Nephron progenitor cell (in vitro differentiated cells): Measurements from ENCODE around the gene TARBP2.

Experiments
- DNase-seq: peaks from one replicate; pipeline ENCODE4 v3.0.0; 2021
- H3K27ac Mint-ChIP-seq: 2 replicates; pipeline ENCODE4 v1.8.0; 2021; ENCODE audit warnings: mild to moderate bottlenecking, moderate library complexity, mixed read lengths
- H3K27me3 Mint-ChIP-seq: 2 replicates; pipeline ENCODE4 v1.8.0; 2021; ENCODE audit warnings: mild to moderate bottlenecking, low read depth, mixed read lengths; ENCODE audit not compliant: poor library complexity
- H3K36me3 Mint-ChIP-seq: 2 replicates; pipeline ENCODE4 v1.8.0; 2021; ENCODE audit warnings: low read depth, mixed read lengths
- H3K4me1 Mint-ChIP-seq: 2 replicates; pipeline ENCODE4 v1.8.0; 2021; ENCODE audit warnings: mixed read lengths
- H3K4me3 Mint-ChIP-seq: 2 replicates; pipeline ENCODE4 v1.8.0; 2021; ENCODE audit warnings: mild to moderate bottlenecking, moderate library complexity, mixed read lengths
- H3K9me3 Mint-ChIP-seq: 2 replicates; pipeline ENCODE4 v1.8.0; 2021; ENCODE audit warnings: mild to moderate bottlenecking, moderate library complexity, mixed read lengths
- TF ChIP-seq, protein P1 (sequence below): fragments of 200-600 bp; sonication (generic); IDR thresholded peaks from 2 replicates; pipeline ENCODE4 v1.5.0; 2021; ENCODE audit warnings: antibody characterized with exemption

The TARBP2 gene

DNA sequence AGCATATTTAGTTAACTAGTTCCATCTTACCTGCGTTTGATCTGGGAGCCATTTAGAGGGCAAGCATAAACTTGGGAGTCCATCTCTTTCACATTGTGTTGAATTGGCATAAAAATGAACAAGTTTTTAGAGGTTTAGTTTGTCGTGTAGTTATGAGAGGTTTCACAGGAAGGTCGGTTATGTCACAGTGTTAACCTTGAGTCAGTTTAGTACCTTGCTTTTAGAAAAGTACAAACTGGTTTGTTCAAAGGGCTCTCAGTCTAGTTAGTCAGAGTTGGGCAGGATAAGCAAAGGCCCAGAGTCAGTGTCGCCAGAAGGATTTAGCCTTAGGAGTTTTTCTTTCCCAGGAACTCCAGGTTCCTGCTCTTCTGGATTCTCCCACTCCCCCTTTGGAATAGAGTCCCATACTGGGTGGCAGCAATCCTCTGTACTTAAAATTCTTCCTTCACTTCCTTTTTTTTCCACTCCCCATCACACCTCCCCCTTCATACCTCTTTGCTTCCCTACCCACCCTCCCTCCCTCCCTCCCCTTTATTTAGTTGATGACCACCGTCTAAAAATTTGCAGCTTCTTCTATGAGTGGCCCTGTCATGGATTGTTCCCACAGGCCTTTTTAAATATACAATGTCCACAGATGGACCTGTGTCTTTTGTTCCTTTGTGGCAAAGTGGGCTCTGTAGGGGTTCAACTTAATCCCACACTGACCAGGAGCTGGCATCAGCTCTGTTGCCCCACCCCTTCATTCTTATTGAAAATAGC lies 37.1 kb upstream of the TARBP2 start:
- Mint-ChIP-seq H3K36me3 (peaks cover 86% of the 10 kb centered on the region), H3K27me3 (no peaks in the 10 kb centered on the region), H3K4me3 (no peak overlapping the region), H3K9me3 (no peaks in the 10 kb centered on the region), H3K4me1 (peaks cover 43% of the 10 kb centered on the region), H3K27ac (no peak overlapping the region)
- DNase-seq, result no peak
- TF ChIP-seq, protein P1, sequence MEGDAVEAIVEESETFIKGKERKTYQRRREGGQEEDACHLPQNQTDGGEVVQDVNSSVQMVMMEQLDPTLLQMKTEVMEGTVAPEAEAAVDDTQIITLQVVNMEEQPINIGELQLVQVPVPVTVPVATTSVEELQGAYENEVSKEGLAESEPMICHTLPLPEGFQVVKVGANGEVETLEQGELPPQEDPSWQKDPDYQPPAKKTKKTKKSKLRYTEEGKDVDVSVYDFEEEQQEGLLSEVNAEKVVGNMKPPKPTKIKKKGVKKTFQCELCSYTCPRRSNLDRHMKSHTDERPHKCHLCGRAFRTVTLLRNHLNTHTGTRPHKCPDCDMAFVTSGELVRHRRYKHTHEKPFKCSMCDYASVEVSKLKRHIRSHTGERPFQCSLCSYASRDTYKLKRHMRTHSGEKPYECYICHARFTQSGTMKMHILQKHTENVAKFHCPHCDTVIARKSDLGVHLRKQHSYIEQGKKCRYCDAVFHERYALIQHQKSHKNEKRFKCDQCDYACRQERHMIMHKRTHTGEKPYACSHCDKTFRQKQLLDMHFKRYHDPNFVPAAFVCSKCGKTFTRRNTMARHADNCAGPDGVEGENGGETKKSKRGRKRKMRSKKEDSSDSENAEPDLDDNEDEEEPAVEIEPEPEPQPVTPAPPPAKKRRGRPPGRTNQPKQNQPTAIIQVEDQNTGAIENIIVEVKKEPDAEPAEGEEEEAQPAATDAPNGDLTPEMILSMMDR, result no peak

DNA sequence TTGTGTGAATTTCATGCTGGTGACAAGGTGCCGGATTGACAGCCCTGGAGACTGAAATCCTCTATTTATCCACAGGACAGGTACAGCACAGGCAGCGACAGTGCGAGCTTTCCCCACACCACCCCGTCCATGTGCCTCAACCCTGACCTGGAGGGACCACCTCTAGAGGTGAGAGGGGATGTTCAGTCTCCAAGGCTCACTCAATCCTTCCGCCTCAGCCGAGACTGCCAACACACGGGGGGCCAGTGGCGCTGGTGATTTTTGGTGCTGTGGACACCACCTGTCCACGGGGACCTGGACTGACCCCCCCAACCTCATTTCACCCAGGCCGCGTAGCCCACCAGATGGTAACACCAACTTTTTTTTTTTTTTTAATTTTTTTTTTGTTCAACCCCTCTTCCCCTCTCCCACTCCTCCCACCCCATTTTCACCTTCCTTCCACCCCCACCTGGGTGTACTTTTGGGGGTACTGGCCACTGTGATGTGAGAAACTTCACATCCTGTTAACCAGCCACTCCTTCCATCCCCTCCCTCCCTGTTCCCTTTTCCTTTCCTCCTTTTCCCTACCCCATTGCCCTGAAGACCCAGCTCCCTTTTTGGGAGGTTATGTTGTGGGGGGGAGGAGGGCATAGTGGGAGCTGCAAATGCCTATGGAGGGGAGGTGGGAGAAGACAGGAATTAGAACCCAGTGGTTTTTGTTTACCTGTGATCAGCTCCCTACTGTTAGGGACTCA lies 36.2 kb upstream of the TARBP2 start:
- Mint-ChIP-seq H3K9me3 (no peaks in the 10 kb centered on the region), H3K27me3 (no peaks in the 10 kb centered on the region), H3K36me3 (peaks cover 79% of the 10 kb centered on the region), H3K4me3 (no peak overlapping the region), H3K4me1 (peaks cover 37% of the 10 kb centered on the region), H3K27ac (peak overlapping the region; percentile 91)
- TF ChIP-seq, protein P1, result no peak
- no peak for DNase-seq

DNA sequence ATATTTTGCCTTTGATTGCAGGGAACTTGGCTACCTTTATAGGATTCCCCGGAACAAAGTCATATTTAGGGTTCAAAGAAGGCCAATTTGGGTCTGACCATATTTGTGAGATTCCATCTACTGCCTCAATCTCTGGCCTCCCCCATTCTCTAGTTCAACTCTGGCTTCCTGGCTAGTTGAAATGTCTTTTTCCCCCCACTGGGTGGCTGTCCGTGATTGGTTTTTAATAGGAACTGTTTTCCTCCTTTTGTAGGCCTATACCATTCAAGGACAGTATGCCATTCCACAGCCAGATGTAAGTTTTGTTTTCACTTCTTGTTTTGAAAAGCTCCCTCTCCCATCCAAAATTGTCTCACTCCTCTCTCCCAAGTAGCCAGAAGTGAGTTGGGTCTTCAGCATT lies 35.4 kb upstream of the TARBP2 start:
- H3K27me3 Mint-ChIP-seq, result no peaks in the 10 kb centered on the region
- no peaks in the 10 kb centered on the region for H3K9me3 Mint-ChIP-seq
- DNase-seq, result no peak
- H3K27ac Mint-ChIP-seq, result peak overlapping the region; percentile 91
- peaks cover 31% of the 10 kb centered on the region for H3K4me1 Mint-ChIP-seq
- TF ChIP-seq, protein P1, result no peak
- H3K36me3 Mint-ChIP-seq, result peaks cover 75% of the 10 kb centered on the region
- H3K4me3 Mint-ChIP-seq, result no peak overlapping the region

DNA sequence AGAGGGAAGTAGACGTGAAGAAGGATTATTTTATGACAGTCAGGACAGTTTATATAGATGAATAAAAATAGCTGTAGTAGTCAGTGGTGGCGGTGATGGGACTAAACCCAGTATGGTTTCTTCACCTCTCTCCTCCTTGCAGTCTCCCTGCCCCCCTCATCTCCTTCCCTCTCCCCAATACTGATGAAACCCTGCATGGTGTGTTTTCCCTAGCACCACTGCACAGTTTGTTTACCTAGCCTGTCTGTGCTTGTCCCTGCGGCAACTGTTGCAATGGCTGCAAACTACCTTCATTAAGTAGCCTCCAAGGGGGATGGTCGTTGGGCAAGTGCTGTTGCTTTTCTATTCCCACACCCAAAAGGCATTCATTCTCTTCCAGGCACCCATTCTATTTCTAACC lies 34.4 kb upstream of the TARBP2 start:
- Mint-ChIP-seq H3K27ac (peak overlapping the region; percentile 95), H3K36me3 (peaks cover 74% of the 10 kb centered on the region), H3K4me3 (no peak overlapping the region), H3K9me3 (no peaks in the 10 kb centered on the region), H3K27me3 (no peaks in the 10 kb centered on the region), H3K4me1 (peaks cover 30% of the 10 kb centered on the region)
- TF ChIP-seq, protein P1, result no peak
- no peak for DNase-seq

DNA sequence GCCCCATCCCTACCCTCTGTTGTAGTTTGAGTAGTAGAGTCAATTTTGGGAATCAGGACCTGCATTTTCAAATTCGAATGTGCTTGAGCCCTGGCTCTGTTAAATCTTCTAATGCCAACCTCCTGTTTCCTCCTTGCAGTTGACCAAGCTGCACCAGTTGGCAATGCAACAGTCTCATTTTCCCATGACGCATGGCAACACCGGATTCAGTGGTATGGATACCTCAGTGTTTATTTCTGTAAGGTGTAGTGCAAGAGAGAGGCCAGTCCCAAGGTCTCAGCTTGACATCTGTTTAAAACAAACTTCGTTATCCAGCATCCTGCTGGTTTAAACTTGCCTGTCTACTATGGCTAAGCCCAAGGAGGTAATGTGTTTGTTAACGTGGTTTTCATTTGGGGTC lies 34.0 kb upstream of the TARBP2 start:
- Mint-ChIP-seq H3K27ac (peak overlapping the region; percentile 95), H3K36me3 (peaks cover 74% of the 10 kb centered on the region), H3K9me3 (no peaks in the 10 kb centered on the region), H3K4me1 (peaks cover 33% of the 10 kb centered on the region), H3K27me3 (no peaks in the 10 kb centered on the region), H3K4me3 (no peak overlapping the region)
- no peak for DNase-seq
- TF ChIP-seq, protein P1, result no peak
